CD4-positive, alpha-beta T cell treated with Interleukin-17A for 1 hour (primary cell): ENCODE results near the gene SLC8A3.
A peak's percentile ranks its signal among the peaks of the same experiment; 100 is the strongest.

ENCODE experiments used
- DNase-seq: peaks from one replicate; pipeline ENCODE4 v3.0.0-alpha.2; 2020

SLC8A3 gene

GRCh38 chr14:70116278-70116677, 72.5 kb downstream of the SLC8A3 start:
- DNase-seq, result no peak

- no peak for DNase-seq
These were observed 74.1 kb downstream of the SLC8A3 start for GRCh38 chr14:70114621-70115156.

- DNase-seq, result no peak
These were observed 75.5 kb downstream of the SLC8A3 start for GRCh38 chr14:70113211-70113610.

GRCh38 chr14:70108419-70108818, 80.3 kb downstream of the SLC8A3 start:
- no peak for DNase-seq

GRCh38 chr14:70107309-70107708, 81.4 kb downstream of the SLC8A3 start:
- no peak for DNase-seq

- DNase-seq, result no peak
These were observed 88.7 kb downstream of the SLC8A3 start for GRCh38 chr14:70100071-70100470.

- no peak for DNase-seq
These were observed 90.4 kb downstream of the SLC8A3 start for GRCh38 chr14:70098250-70098809.

- no peak for DNase-seq
These were observed 91.0 kb downstream of the SLC8A3 start for GRCh38 chr14:70097576-70098249.

GRCh38 chr14:70096866-70097265, 91.9 kb downstream of the SLC8A3 start:
- no peak for DNase-seq

GRCh38 chr14:70094631-70095030, 94.1 kb downstream of the SLC8A3 start:
- DNase-seq, result no peak

GRCh38 chr14:70094106-70094505, 94.6 kb downstream of the SLC8A3 start:
- no peak for DNase-seq

- DNase-seq, result no peak
These were observed 95.6 kb downstream of the SLC8A3 start for GRCh38 chr14:70093156-70093555.

GRCh38 chr14:70087380-70087697, 101.4 kb downstream of the SLC8A3 start:
- no peak for DNase-seq

- DNase-seq, result no peak
These were observed 101.9 kb downstream of the SLC8A3 start for GRCh38 chr14:70086685-70087379.

GRCh38 chr14:70084226-70084625, 104.5 kb downstream of the SLC8A3 start:
- no peak for DNase-seq

- DNase-seq, result no peak
These were observed 106.4 kb downstream of the SLC8A3 start for GRCh38 chr14:70082394-70082793.

GRCh38 chr14:70080076-70080475, 108.7 kb downstream of the SLC8A3 start:
- no peak for DNase-seq

GRCh38 chr14:70078329-70078728, 110.4 kb downstream of the SLC8A3 start:
- no peak for DNase-seq

GRCh38 chr14:70077720-70078119, 111.0 kb downstream of the SLC8A3 start:
- DNase-seq, result no peak

- no peak for DNase-seq
These were observed 111.7 kb downstream of the SLC8A3 start for GRCh38 chr14:70077005-70077404.

GRCh38 chr14:70073924-70074566, 114.7 kb downstream of the SLC8A3 start:
- DNase-seq, result peak; percentile 37

- DNase-seq, result no peak
These were observed 119.6 kb downstream of the SLC8A3 start for GRCh38 chr14:70069186-70069585.

- no peak for DNase-seq
These were observed 120.9 kb downstream of the SLC8A3 start for GRCh38 chr14:70067810-70068209.
